Mesodermal cell (in vitro differentiated cells): ENCODE data around the gene ZNF331.

Experiments used
- H3K27ac ChIP-seq: 2 replicates; pipeline ENCODE4 v1.7.0; 2013; ENCODE audit warnings: mild to moderate bottlenecking, low read depth, low read length, moderate library complexity; ENCODE audit not compliant: severe bottlenecking
- H3K36me3 ChIP-seq: 2 replicates; pipeline ENCODE4 v1.7.1; 2013; ENCODE audit warnings: mild to moderate bottlenecking, low read length, moderate library complexity; ENCODE audit not compliant: control insufficient read depth, insufficient read depth
- H3K4me1 ChIP-seq: one replicate; pipeline ENCODE4 v1.7.1; 2013; ENCODE audit warnings: mild to moderate bottlenecking, low read length; ENCODE audit not compliant: insufficient read depth, control insufficient read depth, poor library complexity, severe bottlenecking
- H3K4me3 ChIP-seq: 2 replicates; pipeline ENCODE4 v1.7.0; 2013; ENCODE audit warnings: low read length, control low read depth, mild to moderate bottlenecking; ENCODE audit not compliant: insufficient read depth, poor library complexity, severe bottlenecking; ENCODE audit errors: extremely low read depth
- H3K9me3 ChIP-seq: 2 replicates; pipeline ENCODE4 v1.7.1; 2013; ENCODE audit warnings: mild to moderate bottlenecking, low read length, moderate library complexity; ENCODE audit not compliant: control insufficient read depth
- WGBS, 2 experiments: methylation state at CpG; one replicate each; pipeline ENCODE4 v1.1.5; 2013; ENCODE audit warnings: missing lambda C conversion rate in 2 of 2; ENCODE audit not compliant: insufficient coverage in 2 of 2; 5-methylcytosine and 5-hydroxymethylcytosine counted together

ZNF331 gene

GRCh38 chr19:53576941-53577653 lies 39.2 kb downstream of the ZNF331 start:
- Histone ChIP-seq H3K9me3 (peaks cover 47% of the 10 kb centered on the region), H3K27ac (no peak overlapping the region), H3K36me3 (peaks cover 80% of the 10 kb centered on the region), H3K4me1 (no peaks in the 10 kb centered on the region), H3K4me3 (no peak overlapping the region)
- WGBS, 2 experiments: 94 to 96% methylated on average over 11 to 14 of the region's 20 CpGs

GRCh38 chr19:53577968-53578367 lies 40.0 kb downstream of the ZNF331 start:
- no peaks in the 10 kb centered on the region for H3K4me1 ChIP-seq
- peaks cover 47% of the 10 kb centered on the region for H3K9me3 ChIP-seq
- peaks cover 73% of the 10 kb centered on the region for H3K36me3 ChIP-seq
- 97 to 98% methylated on average over 11 to 12 of the region's 12 CpGs for WGBS, 2 experiments
- no peak overlapping the region for H3K4me3 ChIP-seq
- H3K27ac ChIP-seq: no peak overlapping the region

- Histone ChIP-seq H3K4me3 (no peak overlapping the region), H3K4me1 (no peaks in the 10 kb centered on the region), H3K27ac (no peak overlapping the region), H3K9me3 (peaks cover 43% of the 10 kb centered on the region), H3K36me3 (peaks cover 58% of the 10 kb centered on the region)
- WGBS, 2 experiments: 92 to 100% methylated on average over 1 to 2 of the region's 2 CpGs
These were observed 41.6 kb downstream of the ZNF331 start for GRCh38 chr19:53579518-53579917.

GRCh38 chr19:53580871-53581835 lies 43.2 kb downstream of the ZNF331 start:
- H3K27ac ChIP-seq: no peak overlapping the region
- peaks cover 27% of the 10 kb centered on the region for H3K9me3 ChIP-seq
- WGBS, 2 experiments: 90 to 97% methylated on average over 11 to 13 of the region's 17 CpGs
- H3K4me3 ChIP-seq: no peak overlapping the region
- H3K36me3 ChIP-seq: peaks cover 41% of the 10 kb centered on the region
- no peaks in the 10 kb centered on the region for H3K4me1 ChIP-seq

GRCh38 chr19:53581871-53582279 lies 43.9 kb downstream of the ZNF331 start:
- no peaks in the 10 kb centered on the region for H3K4me1 ChIP-seq
- no peak overlapping the region for H3K27ac ChIP-seq
- peaks cover 20% of the 10 kb centered on the region for H3K9me3 ChIP-seq
- H3K4me3 ChIP-seq: no peak overlapping the region
- 75 to 100% methylated on average over 2 to 6 of the region's 6 CpGs for WGBS, 2 experiments
- H3K36me3 ChIP-seq: peaks cover 34% of the 10 kb centered on the region

GRCh38 chr19:53583181-53583580 lies 45.2 kb downstream of the ZNF331 start:
- H3K36me3 ChIP-seq: peaks cover 21% of the 10 kb centered on the region
- H3K9me3 ChIP-seq: peaks cover 7% of the 10 kb centered on the region
- H3K4me1 ChIP-seq: no peaks in the 10 kb centered on the region
- no peak overlapping the region for H3K4me3 ChIP-seq
- WGBS, 2 experiments: 76 to 100% methylated on average over 2 of the region's 3 CpGs
- H3K27ac ChIP-seq: no peak overlapping the region

- Histone ChIP-seq H3K27ac (no peak overlapping the region), H3K9me3 (no peaks in the 10 kb centered on the region), H3K4me3 (no peak overlapping the region), H3K36me3 (no peaks in the 10 kb centered on the region), H3K4me1 (no peaks in the 10 kb centered on the region)
- WGBS, 2 experiments: 94% methylated on average over 2 to 4 of the region's 6 CpGs
These were observed 48.3 kb downstream of the ZNF331 start for GRCh38 chr19:53586277-53586691.

- no peak overlapping the region for H3K4me3 ChIP-seq
- 46 to 49% methylated on average over 6 to 10 of the region's 14 CpGs for WGBS, 2 experiments
- H3K9me3 ChIP-seq: no peaks in the 10 kb centered on the region
- H3K27ac ChIP-seq: no peak overlapping the region
- H3K4me1 ChIP-seq: no peaks in the 10 kb centered on the region
- H3K36me3 ChIP-seq: no peaks in the 10 kb centered on the region
These were observed 57.0 kb downstream of the ZNF331 start for GRCh38 chr19:53594811-53595509.

GRCh38 chr19:53595510-53595867 lies 57.5 kb downstream of the ZNF331 start:
- H3K4me3 ChIP-seq: no peak overlapping the region
- 71 to 75% methylated on average over 9 of the region's 9 CpGs for WGBS, 2 experiments
- no peak overlapping the region for H3K27ac ChIP-seq
- no peaks in the 10 kb centered on the region for H3K4me1 ChIP-seq
- no peaks in the 10 kb centered on the region for H3K9me3 ChIP-seq
- H3K36me3 ChIP-seq: no peaks in the 10 kb centered on the region

- 82 to 88% methylated on average over 4 to 5 of the region's 9 CpGs for WGBS, 2 experiments
- no peak overlapping the region for H3K27ac ChIP-seq
These were observed 58.1 kb downstream of the ZNF331 start for GRCh38 chr19:53596056-53596455.

More at GRCh38 chr19:53596056-53596455, 58.1 kb downstream of the ZNF331 start:
- Histone ChIP-seq H3K4me1 (no peaks in the 10 kb centered on the region), H3K4me3 (no peak overlapping the region), H3K36me3 (no peaks in the 10 kb centered on the region), H3K9me3 (no peaks in the 10 kb centered on the region)
